HG03139 (cell line): Measurements from ENCODE around the gene NUP93.
"Not testable (repeated sequence)": the region's sequence is repeated elsewhere in the genome, so short reads cannot be mapped to it uniquely, and the experiment has no call there.

ENCODE experiments used
- ATAC-seq: cut with Tn5 transposase; IDR thresholded peaks from one replicate; pipeline ENCODE4 v1.9.1; 2021; ENCODE audit not compliant: unreplicated experiment

The NUP93 gene

GRCh38 chr16:56708525-56709442 is 21.1 kb upstream of the NUP93 start:
- ATAC-seq: no peak

- ATAC-seq: no peak
Measured at GRCh38 chr16:56709443-56710040, 20.4 kb upstream of the NUP93 start.

- ATAC-seq: no peak
Measured at GRCh38 chr16:56710181-56710737, 19.7 kb upstream of the NUP93 start.

- ATAC-seq: no peak
Measured at GRCh38 chr16:56711862-56712261, 18.1 kb upstream of the NUP93 start.

- no peak for ATAC-seq
Measured at GRCh38 chr16:56713794-56714193, 16.1 kb upstream of the NUP93 start.

GRCh38 chr16:56715126-56715525 is 14.8 kb upstream of the NUP93 start:
- no peak for ATAC-seq

GRCh38 chr16:56716761-56717160 is 13.2 kb upstream of the NUP93 start:
- no peak for ATAC-seq

- not testable (repeated sequence) for ATAC-seq
Measured at GRCh38 chr16:56717532-56717931, 12.4 kb upstream of the NUP93 start.

- ATAC-seq: no peak
Measured at GRCh38 chr16:56722200-56722842, 7.6 kb upstream of the NUP93 start.

- ATAC-seq: no peak
Measured at GRCh38 chr16:56724191-56724590, 5.7 kb upstream of the NUP93 start.

- ATAC-seq: no peak
Measured at GRCh38 chr16:56726283-56726682, 3.6 kb upstream of the NUP93 start.

GRCh38 chr16:56726926-56727325 is 3.0 kb upstream of the NUP93 start:
- ATAC-seq: no peak

- ATAC-seq: no peak
Measured at GRCh38 chr16:56728027-56728426, 1.9 kb upstream of the NUP93 start.

- ATAC-seq: no peak
Measured at GRCh38 chr16:56728980-56729734, 772 bp upstream of the NUP93 start.

GRCh38 chr16:56732366-56732765 is 2.4 kb downstream of the NUP93 start:
- ATAC-seq: peak; percentile 35

- no peak for ATAC-seq
Measured at GRCh38 chr16:56732832-56733231, 2.9 kb downstream of the NUP93 start.

GRCh38 chr16:56734429-56734828 is 4.5 kb downstream of the NUP93 start:
- ATAC-seq: no peak

- ATAC-seq: no peak
Measured at GRCh38 chr16:56736476-56736875, 6.5 kb downstream of the NUP93 start.

- no peak for ATAC-seq
Measured at GRCh38 chr16:56737539-56737938, 7.6 kb downstream of the NUP93 start.

GRCh38 chr16:56738221-56738620 is 8.3 kb downstream of the NUP93 start:
- ATAC-seq: no peak

- ATAC-seq: not testable (repeated sequence)
Measured at GRCh38 chr16:56739378-56739777, 9.4 kb downstream of the NUP93 start.
